ENCODE data around the gene RNF166. TPM values are rescaled to one million over a fixed set of nuclear protein-coding genes. Genes with fewer than 3 reads are reported as not detected.

RNF166 gene
- total RNA-seq, 4 donors from 2014 or later, result 15.4 to 26.2 (median 19.7) TPM

- TF ChIP-seq CTCF (IDR thresholded peaks at IDR 0.05; ENCODE audit: low read depth), result no peak
Measured at GRCh38 chr16:88651989-88652761, 54.0 kb downstream of the RNF166 start.

- TF ChIP-seq CTCF (IDR thresholded peaks at IDR 0.05; ENCODE audit: low read depth), result no peak
Measured at GRCh38 chr16:88651276-88651988, 54.8 kb downstream of the RNF166 start.

GRCh38 chr16:88650749-88651275, 55.4 kb downstream of the RNF166 start, which contains the start of gene CYBA:
Gene CYBA (minus strand): TSS chr16:88651053. CDS start chr16:88651013, 40 bp downstream.
- no peak for TF ChIP-seq CTCF (IDR thresholded peaks at IDR 0.05; ENCODE audit: low read depth)

- no peak for TF ChIP-seq CTCF (IDR thresholded peaks at IDR 0.05; ENCODE audit: low read depth)
Measured at GRCh38 chr16:88649924-88650748, 56.1 kb downstream of the RNF166 start.

GRCh38 chr16:88649195-88649923, 56.8 kb downstream of the RNF166 start:
- TF ChIP-seq CTCF (IDR thresholded peaks at IDR 0.05; ENCODE audit: low read depth), result no peak

GRCh38 chr16:88647178-88648070, 58.8 kb downstream of the RNF166 start:
- TF ChIP-seq CTCF (IDR thresholded peaks at IDR 0.05; ENCODE audit: low read depth), result no peak

Measured in subcutaneous adipose tissue (tissue), 4 donors.